GM18858 (cell line): ENCODE results near the gene SPINT4.
"Not testable (repeated sequence)": the region's sequence is repeated elsewhere in the genome, so short reads cannot be mapped to it uniquely, and the experiment has no call there.

ENCODE experiments used
- ATAC-seq: cut with Tn5 transposase; IDR thresholded peaks from one replicate; pipeline ENCODE4 v1.9.1; 2021; ENCODE audit not compliant: unreplicated experiment

The SPINT4 gene

DNA sequence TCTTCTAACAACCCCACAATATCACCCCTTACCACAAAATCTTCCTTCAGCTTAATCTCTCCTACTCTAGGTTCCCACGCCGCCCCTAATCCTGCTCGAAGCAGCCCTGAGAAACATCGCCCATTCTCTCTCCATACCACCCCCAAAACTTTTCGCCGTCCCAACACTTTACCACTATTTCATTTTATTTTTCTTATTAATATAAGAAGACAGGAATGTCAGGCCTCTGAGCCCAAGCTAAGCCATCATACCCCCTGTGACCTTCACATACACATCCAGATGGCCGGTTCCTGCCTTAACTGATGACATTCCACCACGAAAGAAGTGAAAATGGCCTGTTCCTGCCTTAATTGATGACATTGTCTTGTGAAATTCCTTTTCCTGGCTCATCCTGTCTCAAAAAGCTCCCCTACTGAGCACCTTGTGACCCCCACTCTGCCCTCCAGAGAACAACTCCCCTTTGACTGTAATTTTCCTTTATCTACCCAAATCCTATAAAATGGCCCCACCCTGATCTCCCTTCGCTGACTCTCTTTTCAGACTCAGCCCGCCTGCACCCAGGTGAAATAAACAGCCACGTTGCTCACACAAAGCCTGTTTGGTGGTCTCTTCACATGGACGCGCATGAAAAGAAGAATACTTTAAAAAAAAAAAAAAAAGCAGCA lies 42.6 kb downstream of the SPINT4 start:
- ATAC-seq, result not testable (repeated sequence)

DNA sequence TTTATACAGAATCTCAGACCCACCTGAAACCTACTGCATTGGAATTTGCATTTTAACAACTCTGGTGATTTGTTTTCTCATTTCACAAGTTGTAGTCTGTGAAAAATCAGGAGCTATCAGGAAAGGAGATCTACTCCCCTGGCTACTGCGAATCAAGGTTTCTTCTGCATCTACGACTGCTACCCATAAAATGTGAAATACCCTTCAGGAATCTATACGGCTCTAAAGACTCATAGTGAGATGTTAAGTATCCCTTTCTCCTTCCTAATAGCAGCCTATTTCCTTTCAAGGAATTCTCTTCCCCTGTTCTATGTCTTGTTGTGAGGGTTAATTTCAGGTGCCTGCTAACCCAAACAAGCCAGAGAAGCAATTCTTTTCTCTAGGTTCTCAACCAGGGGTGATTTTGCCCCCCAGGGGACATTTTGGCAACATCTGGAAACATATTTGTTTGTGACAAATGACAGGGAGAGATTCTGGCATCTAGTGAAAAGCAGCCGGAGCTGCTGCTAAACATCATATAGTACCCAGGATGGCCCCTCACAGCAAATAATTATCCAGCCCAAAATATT lies 43.2 kb downstream of the SPINT4 start:
- ATAC-seq, result no peak

DNA sequence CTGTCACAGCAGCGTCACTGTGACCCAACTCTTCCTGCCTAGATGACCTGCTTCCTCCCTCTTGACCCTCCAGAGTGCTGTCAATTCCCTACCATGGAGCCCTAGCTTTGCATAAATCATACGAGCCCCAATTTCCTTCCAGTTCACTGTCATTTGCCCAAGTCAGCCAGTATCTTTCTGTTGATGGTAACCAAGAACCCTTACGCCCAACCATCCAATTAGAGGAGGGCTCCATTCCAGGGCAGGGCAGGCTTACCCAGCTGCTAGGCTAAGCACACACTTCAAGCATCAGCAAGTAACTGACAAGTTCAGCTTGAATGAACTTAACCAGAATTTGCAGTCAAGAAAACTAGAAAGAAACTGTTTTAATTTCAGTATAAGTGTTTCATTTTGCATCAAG lies 43.8 kb downstream of the SPINT4 start:
- ATAC-seq, result no peak

DNA sequence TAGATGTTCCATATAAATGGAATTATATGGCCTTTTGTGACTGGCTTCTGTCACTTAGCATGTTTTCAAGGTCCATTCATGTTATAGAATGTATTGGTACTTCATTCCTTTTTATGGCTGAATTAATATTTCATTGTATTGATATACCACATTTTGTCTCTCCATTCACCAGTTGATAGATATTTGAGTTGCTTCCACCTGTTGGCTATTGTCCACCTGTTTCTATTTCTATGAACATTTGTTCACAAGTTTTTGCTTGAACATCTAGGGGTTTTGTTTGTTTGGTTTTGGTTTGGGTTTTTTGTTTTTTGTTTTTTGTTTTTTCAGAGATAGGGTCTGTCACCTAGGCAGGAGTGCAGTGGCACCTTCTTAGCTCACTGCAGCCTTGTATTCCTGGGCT lies 46.3 kb downstream of the SPINT4 start:
- no peak for ATAC-seq

DNA sequence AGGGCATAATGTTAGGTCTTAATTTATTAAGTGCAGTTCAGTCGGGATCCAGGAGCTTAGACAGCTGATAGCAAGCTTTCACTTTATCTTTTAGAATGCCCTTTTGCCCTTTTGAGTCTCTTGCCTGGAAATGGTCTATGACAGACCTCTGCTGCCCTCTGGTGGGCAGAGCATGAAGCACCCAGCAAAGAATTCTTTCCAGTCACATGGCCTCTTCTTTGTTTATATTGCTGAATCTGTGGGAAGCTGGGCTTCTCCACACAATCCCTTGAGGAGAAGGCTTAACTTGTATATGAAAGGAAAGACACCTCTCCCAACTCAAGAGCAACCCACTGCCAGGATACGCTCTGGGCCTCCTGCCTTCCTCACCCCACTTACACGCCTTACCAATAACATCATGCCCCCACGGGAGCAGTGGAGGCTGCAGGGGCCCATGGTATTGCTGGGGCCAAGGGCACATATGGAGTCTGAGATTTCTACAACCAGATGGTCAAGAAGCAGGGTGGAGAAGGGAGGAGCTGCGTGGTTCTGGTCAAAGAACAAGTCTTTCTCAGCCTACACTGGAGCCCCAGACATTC lies 49.1 kb downstream of the SPINT4 start:
- ATAC-seq, result no peak

DNA sequence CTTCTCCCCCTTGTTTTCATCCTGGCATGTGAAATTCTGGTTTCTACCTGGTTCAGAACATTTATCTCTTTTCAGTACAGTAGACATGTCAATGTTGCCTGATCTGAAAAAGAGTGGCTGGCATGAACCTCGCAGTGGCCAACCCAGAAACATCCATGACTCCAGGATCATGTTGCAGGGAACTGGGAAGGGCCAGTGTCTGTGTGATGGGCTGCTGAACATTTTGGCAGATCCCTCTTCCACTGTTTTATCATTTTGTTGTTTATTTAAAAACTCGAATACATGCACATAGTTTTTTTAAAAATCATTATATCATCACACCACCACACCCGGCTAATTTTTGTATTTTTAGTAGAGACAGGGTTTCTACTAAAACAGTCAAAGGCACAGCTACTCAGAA lies 50.5 kb downstream of the SPINT4 start:
- ATAC-seq, result no peak

DNA sequence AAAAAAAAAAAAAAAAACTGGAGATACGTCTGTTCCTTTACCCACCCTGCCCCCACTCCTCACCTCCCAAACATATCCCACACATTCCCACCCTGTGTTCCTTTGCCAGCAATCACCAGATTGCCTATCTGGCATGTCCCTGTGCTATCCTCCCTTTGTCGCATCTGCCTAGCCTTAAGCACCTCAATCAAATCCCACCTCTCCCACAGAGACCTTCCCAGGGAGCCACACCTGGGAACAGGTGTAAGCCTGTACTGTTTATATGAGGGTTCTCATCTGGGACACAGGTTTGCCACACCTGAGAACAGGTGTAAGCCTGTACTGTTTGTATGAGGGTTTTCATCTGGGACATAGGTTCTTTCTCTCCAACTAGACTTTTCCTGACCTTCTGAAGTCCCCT lies 52.8 kb downstream of the SPINT4 start:
- no peak for ATAC-seq

DNA sequence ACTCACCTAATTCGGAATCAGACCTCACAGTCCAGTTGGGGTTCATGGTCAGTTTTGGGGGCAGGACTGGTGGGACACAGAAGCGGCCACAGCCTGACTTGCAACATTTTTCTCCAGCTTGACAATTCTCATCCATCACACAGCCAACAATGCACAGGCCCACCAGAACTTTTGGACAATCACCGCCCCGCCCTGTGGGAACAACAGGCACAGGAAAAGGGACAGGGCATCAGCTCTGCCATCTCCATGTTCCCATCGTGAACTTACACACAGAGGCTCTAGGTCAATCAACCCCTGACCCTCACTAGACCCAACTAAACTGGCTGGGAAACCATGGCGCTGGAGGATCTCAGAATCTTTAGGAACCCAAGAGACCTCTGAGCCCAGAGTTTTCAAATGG lies 53.3 kb downstream of the SPINT4 start:
- no peak for ATAC-seq
